Glutamatergic neuron (in vitro differentiated cells): Measurements from ENCODE around the gene EIF4B. TPM values are rescaled to one million over a fixed set of nuclear protein-coding genes. Genes with fewer than 3 reads are reported as not detected.

Experiments used
- DNase-seq: peaks from one replicate; pipeline ENCODE4 v3.0.0; 2022
- H3K27ac Mint-ChIP-seq: one replicate; pipeline ENCODE4 v1.8.0; 2020; ENCODE audit warnings: mild to moderate bottlenecking, mixed read lengths, inconsistent platforms; ENCODE audit not compliant: unreplicated experiment
- H3K27me3 Mint-ChIP-seq: one replicate; pipeline ENCODE4 v1.8.0; 2020; ENCODE audit warnings: mild to moderate bottlenecking, moderate library complexity, mixed read lengths, inconsistent platforms; ENCODE audit not compliant: unreplicated experiment
- H3K36me3 Mint-ChIP-seq: one replicate; pipeline ENCODE4 v1.8.0; 2020; ENCODE audit warnings: mild to moderate bottlenecking, mixed read lengths, inconsistent platforms; ENCODE audit not compliant: unreplicated experiment
- H3K4me1 Mint-ChIP-seq: one replicate; pipeline ENCODE4 v1.8.0; 2020; ENCODE audit warnings: mild to moderate bottlenecking, low read depth, mixed read lengths, inconsistent platforms; ENCODE audit not compliant: unreplicated experiment
- H3K4me3 Mint-ChIP-seq: one replicate; pipeline ENCODE4 v1.8.0; 2020; ENCODE audit warnings: mild to moderate bottlenecking, mixed read lengths, inconsistent platforms; ENCODE audit not compliant: unreplicated experiment
- H3K9me3 Mint-ChIP-seq: one replicate; pipeline ENCODE4 v1.8.0; 2020; ENCODE audit warnings: mild to moderate bottlenecking, moderate library complexity, mixed read lengths, inconsistent platforms; ENCODE audit not compliant: unreplicated experiment
- CTCF ChIP-seq: fragments of 200-600 bp; sonication (generic); IDR thresholded peaks from one replicate; pipeline ENCODE4 v1.5.0; 2021; ENCODE audit not compliant: partially characterized antibody, unreplicated experiment
- total RNA-seq: library from RNA; stranded (reverse); fragmentation: NEBNext Ultra II Directional; extraction: Animal tissue kit (Norgen Biotek cat#: 25700); gene quantifications from one replicate; pipeline ENCODE4 v1.2.1, GENCODE V29; 2021; ENCODE audit not compliant: unreplicated experiment

Gene EIF4B
- total RNA-seq, 1 donor from 2014 or later: 283 TPM

GRCh38 chr12:53051881-53052412, 45.7 kb downstream of the EIF4B start:
- H3K9me3 Mint-ChIP-seq: peaks cover 4% of the 10 kb centered on the region
- H3K27ac Mint-ChIP-seq: no peak overlapping the region
- no peaks in the 10 kb centered on the region for H3K36me3 Mint-ChIP-seq
- no peak for TF ChIP-seq CTCF
- H3K4me1 Mint-ChIP-seq: peaks cover 17% of the 10 kb centered on the region
- no peak for DNase-seq
- no peak overlapping the region for H3K4me3 Mint-ChIP-seq
- H3K27me3 Mint-ChIP-seq: peaks cover 17% of the 10 kb centered on the region

GRCh38 chr12:53052419-53053217, 46.4 kb downstream of the EIF4B start:
- H3K4me3 Mint-ChIP-seq: no peak overlapping the region
- DNase-seq: no peak

GRCh38 chr12:53053218-53054111, 47.2 kb downstream of the EIF4B start:
- peak overlapping the region; percentile 94 for H3K4me3 Mint-ChIP-seq
- peaks cover 7% of the 10 kb centered on the region for H3K9me3 Mint-ChIP-seq
- no peaks in the 10 kb centered on the region for H3K36me3 Mint-ChIP-seq
- peaks cover 21% of the 10 kb centered on the region for H3K27me3 Mint-ChIP-seq
- peaks cover 14% of the 10 kb centered on the region for H3K4me1 Mint-ChIP-seq
- peak overlapping the region; percentile 17 for H3K27ac Mint-ChIP-seq
- TF ChIP-seq CTCF: peak; percentile 46
- peak; percentile 44 for DNase-seq

More at GRCh38 chr12:53052419-53053217, 46.4 kb downstream of the EIF4B start:
- Mint-ChIP-seq H3K9me3 (peaks cover 7% of the 10 kb centered on the region), H3K27me3 (peaks cover 21% of the 10 kb centered on the region), H3K36me3 (no peaks in the 10 kb centered on the region), H3K27ac (no peak overlapping the region), H3K4me1 (peaks cover 17% of the 10 kb centered on the region)
- TF ChIP-seq CTCF: no peak

GRCh38 chr12:53054112-53054878, 48.0 kb downstream of the EIF4B start:
- H3K27me3 Mint-ChIP-seq: peaks cover 20% of the 10 kb centered on the region
- peak overlapping the region; percentile 94 for H3K4me3 Mint-ChIP-seq
- DNase-seq: peak; percentile 94
- peaks cover 7% of the 10 kb centered on the region for H3K9me3 Mint-ChIP-seq
- H3K36me3 Mint-ChIP-seq: no peaks in the 10 kb centered on the region
- peak overlapping the region; percentile 17 for H3K27ac Mint-ChIP-seq
- TF ChIP-seq CTCF: no peak
- peaks cover 10% of the 10 kb centered on the region for H3K4me1 Mint-ChIP-seq
